ENCODE data around the gene RFT1.

Gene RFT1

GRCh38 chr3:53126601-53127000 is 3.6 kb downstream of the RFT1 start:
- no peak for DNase-seq (ENCODE audit: low read depth)

DNA sequence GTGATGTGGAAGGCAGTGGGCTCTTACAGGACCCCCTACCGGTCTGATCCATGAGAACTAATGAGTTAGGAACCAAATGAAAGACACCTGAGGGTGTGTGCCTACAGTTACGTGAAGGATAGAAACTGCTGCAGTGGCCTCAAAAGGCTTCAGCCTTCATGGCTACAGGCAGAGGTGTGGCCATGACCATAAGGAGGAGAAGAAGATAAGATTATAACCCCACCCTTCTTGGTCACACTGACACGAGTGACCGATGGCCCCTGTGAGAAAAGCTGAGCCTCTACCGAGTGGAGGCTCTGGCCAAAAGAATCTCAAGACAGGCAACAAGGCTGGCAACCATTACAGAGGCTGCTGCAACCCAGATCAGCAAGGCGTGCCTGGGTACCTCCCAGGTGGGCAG is 6.3 kb downstream of the RFT1 start:
- no peak for DNase-seq (ENCODE audit: low read depth)

- no peak for DNase-seq (ENCODE audit: low read depth)
Measured at GRCh38 chr3:53123510-53123909, 6.7 kb downstream of the RFT1 start.

DNA sequence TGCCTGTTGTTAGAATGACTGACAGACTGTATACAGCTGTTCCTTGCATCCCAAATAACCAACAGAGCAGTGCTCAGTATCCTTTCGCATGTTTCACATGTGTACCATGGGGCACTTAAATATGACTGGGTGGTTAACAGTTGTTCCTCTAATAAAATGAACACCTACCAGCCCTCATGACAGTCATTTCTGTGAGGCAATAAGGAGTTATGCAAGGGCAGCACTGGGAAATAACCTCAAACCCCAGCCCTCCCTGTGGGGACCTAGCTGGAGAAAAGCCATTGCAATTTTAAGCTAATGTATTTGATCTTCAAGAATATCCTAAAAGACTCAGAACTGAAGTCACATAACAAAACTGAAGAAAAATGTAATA is 7.3 kb downstream of the RFT1 start:
- DNase-seq (ENCODE audit: low read depth) = no peak

DNA sequence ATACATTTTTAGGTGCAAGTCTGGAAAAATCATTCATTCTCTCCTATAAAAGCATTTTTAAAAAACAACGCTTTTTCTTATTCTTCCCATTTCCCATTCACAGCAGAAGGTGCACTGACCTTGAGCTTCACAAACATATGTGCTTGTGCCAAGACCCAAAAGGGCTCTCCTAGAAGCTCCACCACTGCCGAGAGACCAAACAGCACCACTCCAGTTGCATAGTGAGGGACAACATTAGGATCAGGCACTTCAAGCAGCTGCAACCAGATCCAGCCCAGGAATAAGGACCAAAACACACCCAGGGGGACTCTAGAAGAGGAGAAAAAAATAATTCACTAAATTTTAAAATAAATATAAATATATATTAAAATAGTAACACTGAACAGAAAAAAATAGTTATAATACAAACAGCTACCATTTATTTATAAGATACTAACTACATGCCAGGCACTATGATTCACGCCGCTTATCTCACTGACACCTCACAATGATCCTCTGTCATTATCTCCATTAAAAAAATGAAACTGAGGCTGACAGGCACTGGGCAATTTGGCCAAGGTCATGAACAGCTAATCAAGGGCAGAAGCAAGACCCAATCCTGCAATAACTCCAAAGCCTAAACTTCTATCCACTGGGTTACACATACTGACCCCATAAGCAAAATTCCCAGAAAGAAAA is 7.8 kb downstream of the RFT1 start:
- no peak for DNase-seq (ENCODE audit: low read depth)

DNA sequence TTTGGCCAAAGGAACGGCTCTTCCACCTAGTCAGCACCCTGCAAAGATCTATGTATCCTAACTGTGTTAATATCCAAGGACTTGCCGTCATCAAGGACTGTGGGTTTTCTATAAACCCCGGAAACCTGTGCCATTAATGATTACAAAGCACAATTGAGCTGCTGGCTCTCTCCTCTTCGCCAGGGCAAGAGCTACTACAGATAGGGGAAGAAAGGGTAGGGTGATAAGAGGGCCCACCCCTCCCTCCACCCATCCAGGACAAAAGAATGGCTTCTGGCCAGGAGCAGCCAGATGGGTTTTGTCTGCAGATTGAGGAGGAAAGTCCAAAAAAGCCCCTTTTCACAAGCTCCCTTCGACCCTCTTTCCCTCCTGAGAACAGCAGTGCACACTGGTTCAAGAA is 9.9 kb downstream of the RFT1 start:
- no peak for DNase-seq (ENCODE audit: low read depth)

DNA sequence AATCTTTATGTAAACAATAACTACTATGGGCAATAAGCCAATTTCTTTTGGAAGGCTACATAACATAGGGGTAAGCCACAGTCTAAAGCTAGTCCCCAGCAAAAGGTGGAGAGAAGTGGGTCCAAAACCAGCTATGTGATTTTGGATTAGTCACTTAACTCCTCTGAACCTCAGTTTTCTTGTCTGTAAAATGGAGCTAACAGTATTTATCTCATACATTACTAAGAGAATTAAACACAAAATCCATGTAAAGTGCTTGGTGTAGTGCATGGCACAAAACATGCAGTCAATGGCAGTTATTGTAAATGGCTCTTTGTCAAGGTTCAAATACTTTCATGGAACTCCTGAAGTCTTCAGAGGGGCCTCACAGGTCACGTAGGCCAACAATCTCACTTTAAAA is 13.3 kb downstream of the RFT1 start:
- DNase-seq (ENCODE audit: low read depth) = no peak

DNA sequence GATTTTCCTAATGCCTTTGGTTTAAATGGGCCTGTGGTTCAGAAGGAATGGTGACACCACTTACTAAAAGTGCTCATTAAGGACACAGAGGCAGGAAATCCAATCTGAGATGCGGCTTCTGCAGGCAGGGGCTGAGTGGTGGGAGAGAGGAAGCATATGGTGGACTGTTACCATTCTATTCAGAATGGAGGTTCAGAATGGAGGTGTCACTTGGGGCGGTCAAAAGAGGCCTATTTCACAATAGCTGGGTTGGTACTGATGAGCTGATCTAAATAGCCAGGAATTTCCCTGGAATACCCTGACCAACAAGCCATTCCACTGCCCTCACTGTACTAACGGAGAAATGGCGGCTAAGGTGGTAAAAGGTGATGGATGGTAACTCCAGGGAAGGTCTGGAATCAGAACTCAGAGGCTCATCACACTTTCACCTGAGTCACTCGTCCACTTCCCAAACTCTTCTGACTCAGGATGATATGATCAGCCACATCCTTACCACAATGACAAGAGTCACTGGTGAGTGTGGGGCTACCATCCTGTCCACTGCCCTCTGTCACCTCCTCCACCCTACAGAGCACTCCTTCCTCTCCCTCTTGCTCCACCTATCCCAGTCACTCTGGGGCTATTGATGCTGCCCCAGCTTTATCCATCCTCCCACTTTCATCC is 15.7 kb downstream of the RFT1 start:
- DNase-seq (ENCODE audit: low read depth) = no peak

GRCh38 chr3:53114011-53114400 is 16.2 kb downstream of the RFT1 start:
- peak; percentile 68 for DNase-seq (ENCODE audit: low read depth)

DNA sequence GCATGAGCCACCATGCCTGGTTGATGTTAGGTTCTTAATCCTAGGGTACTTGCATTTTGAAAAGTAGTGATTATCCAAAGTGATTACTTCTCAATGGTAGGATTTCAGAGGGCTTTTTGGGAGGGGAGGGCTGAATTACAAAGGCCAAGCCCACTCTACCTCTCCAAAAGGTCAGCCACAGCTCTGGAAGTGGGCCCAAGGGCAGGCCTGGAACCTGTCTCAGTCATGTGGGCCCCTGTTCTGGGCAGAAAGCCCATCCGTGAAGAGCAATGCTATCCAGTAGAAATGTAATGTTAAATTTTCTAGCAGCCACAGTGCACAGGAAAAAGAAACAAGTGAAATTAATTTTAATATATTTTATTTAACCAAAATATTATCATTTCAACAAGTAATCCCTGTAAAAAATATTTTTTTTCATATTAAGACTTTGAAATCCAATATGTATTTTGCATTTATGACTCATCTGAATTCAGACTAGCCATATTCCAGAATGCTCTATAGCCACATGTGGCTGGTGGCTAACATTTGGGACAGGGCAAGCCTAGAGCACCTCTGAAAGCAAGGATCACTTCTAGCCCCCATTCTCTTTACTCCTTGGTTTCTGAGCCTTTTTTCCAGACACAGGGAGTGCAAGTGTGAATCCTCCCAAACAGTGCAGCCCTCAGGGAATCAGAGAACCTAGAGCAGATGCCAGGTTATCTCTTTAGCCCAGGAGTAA is 16.8 kb downstream of the RFT1 start:
- no peak for DNase-seq (ENCODE audit: low read depth)

- no peak for DNase-seq (ENCODE audit: low read depth)
Measured at GRCh38 chr3:53111822-53112221, 18.4 kb downstream of the RFT1 start.

DNA sequence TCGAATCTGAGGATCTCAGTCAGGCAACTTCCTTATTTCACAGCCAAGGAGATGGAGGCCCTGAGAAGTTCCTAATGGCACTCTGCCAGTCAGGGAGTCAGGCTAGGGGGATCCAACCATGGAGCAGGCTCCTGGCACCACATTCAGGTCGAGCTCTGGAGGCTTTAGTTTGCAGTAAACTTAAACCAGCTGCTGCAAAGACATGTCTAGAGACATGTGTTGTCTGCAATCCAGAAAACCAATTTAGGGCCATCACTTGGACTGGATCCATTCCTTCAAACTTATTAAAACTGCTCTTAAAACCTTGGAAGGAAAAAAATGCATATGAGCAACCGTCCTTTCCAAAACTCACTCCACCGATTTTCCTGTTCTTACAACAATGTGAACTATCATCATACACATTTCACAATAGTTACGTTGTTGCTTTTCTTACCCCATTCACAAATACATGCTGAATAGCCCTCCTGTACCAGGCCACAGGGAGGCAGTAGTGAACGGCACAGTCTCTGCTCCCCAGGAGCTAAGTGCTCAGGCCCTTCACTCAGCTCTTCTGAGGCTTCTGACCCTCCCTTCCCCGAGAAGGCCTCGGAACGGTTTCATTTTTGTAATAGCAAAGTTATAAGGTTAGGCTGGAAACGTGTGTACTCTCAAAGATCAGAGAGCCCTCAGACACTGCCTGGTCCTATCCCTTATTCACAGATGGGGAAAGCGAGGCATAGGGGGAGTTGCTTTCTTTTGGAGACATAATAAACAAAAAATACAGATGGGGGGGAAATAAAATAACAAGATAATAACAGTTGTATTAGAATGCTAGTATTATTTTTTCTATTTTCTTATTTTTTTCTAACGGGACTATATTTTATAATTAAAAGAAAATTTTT is 20.1 kb downstream of the RFT1 start:
- no peak for DNase-seq (ENCODE audit: low read depth)

DNA sequence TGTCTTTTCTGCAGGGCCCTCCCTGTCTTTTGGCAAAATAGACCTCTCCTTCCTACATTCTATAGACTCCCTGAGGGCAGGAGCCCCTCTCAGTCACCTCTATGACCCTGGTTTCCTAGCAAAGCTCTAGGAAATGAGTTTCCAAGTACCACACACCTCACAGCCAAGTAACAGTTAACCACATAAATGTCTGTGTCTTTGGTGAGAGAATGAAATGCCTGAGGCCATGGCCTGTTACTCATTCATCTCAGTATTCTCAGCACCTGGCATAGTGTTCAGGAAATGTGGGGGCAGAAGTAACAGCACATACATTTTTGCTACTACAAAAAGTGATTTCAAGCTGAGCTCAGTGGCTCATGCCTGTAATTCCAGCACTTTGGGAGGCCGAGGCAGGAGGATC is 21.0 kb downstream of the RFT1 start:
- DNase-seq (ENCODE audit: low read depth) = no peak

- no peak for DNase-seq (ENCODE audit: low read depth)
Measured at GRCh38 chr3:53104762-53105161, 25.5 kb downstream of the RFT1 start.

DNA sequence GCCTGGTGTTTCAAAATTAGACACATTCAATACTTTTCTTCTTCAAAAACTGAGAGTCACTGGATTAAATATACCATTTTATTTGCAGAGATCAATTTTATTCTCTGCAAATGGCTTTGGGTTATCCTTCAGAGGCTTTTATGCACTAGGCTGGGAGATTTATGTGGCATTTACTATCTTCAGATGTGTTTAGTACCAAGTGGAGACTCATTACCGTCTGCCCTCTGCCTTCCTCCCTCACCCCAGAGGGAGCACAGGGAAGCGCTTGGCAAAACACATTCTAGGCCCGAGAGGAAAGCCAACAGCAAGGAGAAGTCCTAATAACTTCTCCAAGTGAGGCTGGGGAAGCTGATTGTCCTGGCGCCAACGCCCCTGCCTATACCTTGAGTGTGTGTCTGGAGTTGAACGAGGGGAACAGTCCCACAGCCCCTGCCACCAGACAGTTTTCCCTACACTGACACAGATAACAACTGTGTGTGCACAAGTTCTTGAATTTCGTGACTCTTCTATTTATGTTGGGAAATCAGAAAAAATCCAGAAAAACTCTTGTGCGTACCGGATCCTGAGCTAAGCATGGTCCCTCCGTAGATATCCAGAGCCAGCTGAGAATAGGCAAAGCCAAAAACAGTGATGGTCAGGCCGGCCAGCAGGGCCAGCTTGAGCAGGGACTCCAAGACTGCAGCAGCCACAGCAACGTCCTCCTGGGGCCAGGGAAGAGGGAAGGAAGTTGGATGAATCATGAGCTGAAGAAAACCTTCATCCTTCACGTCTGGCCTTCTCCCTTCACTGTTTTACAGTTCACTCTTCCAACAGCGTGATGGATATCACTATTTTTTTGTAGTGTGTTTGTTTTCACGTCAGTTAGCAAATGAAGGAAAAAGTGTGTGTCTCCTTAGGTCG is 26.6 kb downstream of the RFT1 start:
- no peak for DNase-seq (ENCODE audit: low read depth)

GRCh38 chr3:53102601-53103147 is 27.6 kb downstream of the RFT1 start:
- DNase-seq (ENCODE audit: low read depth) = peak; percentile 15

GRCh38 chr3:53101956-53102355 is 28.3 kb downstream of the RFT1 start:
- DNase-seq (ENCODE audit: low read depth) = no peak

DNA sequence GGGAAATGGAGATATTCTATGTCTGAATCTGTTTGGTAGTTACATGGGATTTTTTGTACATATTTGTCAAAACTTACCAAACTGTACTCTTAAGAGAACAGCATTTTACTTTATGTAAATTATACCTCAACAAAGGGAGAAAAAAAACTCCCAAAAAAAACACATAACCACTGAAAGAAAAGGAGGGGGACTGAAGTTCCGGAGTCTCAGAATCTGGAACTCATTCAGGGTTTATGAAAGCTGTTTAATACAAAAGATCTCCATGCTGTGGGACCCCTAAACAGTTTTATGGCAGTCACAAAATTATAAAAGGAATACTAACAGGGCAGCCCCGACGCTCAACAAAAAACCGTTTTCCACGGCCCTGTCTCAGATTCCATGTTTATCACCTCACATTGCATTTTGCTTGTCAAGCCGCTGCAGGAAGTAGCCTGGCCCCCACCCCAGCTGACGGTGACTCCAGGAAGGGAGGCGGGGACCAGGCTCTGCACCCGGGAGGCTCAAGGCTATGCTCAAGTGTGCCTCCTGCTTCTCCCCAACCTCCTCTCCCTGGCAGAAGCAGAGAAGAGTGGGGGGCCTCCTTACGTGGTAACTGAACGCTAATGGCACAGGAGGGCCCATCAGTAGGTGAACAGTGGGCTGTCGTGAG is 29.3 kb downstream of the RFT1 start:
- no peak for DNase-seq (ENCODE audit: low read depth)

DNA sequence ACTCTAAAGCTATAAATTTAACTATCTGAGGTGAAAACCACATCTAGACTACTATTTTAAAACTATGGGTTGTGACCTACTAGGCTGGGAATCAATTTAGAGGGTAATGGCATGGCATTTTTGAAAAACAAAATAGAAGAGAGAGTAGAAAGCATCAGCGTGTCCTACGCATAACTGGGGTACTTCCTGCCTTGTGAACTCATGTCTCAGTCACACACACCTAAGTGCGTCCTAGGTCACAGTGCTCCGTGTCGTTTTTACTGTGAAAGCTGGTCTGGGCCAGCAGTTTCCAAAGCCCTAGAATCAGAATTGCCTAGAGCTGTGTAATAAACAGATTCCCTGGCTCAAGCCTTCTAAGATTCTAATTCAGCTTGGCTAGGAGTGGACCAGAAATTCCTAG is 32.3 kb downstream of the RFT1 start:
- DNase-seq (ENCODE audit: low read depth) = no peak

- DNase-seq (ENCODE audit: low read depth) = no peak
Measured at GRCh38 chr3:53092942-53093341, 37.3 kb downstream of the RFT1 start.

DNA sequence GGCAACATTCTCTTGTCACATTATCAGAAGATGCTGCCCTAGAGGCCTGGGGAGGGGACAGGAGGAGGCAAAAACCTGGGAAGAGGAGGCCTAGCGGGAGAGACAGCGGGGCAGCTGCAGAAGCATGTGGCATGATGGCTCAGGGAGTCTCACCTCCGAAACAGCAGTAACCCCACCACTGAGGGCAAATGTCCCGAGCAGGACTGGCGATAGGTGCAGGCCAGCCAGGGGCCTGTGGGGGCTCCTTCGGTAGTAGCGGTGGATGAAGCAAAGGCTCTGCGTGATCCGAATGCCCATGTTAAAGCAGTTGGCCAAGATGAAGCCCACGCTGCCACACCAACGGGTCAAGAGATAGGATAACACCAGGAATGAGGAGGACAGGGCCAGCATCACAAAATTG is 38.0 kb downstream of the RFT1 start:
- DNase-seq (ENCODE audit: low read depth) = no peak

Data from stimulated activated CD8-positive, alpha-beta memory T cell treated with anti-CD3 and anti-CD28 coated beads, Interleukin-4, amount 100 ng/mL, for 24 hours (primary cell).